GM12875 (cell line): ENCODE data around the gene SHLD3.

Experiments
- H3K4me3 ChIP-seq: one replicate; pipeline ENCODE4 v1.5.1; 2011; ENCODE audit warnings: low read depth, low read length, control low read depth
- TF ChIP-seq, protein P1 (sequence below): IDR thresholded peaks from 2 replicates; pipeline ENCODE4 v1.5.1; 2011; ENCODE audit warnings: low read depth, mild to moderate bottlenecking, control low read depth, inconsistent platforms, low read length, moderate library complexity, borderline replicate concordance; ENCODE audit not compliant: insufficient read depth

The SHLD3 gene

DNA sequence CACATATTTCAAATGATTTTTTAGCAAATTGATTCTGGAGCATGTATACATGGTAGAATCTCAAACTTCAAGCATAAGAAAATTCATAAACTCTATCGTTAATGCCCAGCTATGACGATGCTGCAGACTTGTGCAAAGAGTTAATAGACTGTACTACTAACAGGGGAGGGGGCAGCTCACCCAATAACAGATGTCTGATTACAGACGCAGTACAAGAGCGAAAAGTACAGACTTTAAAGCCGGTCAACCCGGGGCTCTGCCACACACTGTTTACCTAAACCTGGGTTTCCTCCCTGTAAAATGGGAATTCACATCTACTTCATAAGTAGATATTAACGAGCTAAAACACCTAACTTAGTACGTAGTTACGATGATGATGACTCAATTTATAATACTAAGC lies 1.3 kb upstream of the SHLD3 start:
- peak overlapping the region; percentile 86 for H3K4me3 ChIP-seq
- TF ChIP-seq, protein P1, sequence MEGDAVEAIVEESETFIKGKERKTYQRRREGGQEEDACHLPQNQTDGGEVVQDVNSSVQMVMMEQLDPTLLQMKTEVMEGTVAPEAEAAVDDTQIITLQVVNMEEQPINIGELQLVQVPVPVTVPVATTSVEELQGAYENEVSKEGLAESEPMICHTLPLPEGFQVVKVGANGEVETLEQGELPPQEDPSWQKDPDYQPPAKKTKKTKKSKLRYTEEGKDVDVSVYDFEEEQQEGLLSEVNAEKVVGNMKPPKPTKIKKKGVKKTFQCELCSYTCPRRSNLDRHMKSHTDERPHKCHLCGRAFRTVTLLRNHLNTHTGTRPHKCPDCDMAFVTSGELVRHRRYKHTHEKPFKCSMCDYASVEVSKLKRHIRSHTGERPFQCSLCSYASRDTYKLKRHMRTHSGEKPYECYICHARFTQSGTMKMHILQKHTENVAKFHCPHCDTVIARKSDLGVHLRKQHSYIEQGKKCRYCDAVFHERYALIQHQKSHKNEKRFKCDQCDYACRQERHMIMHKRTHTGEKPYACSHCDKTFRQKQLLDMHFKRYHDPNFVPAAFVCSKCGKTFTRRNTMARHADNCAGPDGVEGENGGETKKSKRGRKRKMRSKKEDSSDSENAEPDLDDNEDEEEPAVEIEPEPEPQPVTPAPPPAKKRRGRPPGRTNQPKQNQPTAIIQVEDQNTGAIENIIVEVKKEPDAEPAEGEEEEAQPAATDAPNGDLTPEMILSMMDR = no peak

DNA sequence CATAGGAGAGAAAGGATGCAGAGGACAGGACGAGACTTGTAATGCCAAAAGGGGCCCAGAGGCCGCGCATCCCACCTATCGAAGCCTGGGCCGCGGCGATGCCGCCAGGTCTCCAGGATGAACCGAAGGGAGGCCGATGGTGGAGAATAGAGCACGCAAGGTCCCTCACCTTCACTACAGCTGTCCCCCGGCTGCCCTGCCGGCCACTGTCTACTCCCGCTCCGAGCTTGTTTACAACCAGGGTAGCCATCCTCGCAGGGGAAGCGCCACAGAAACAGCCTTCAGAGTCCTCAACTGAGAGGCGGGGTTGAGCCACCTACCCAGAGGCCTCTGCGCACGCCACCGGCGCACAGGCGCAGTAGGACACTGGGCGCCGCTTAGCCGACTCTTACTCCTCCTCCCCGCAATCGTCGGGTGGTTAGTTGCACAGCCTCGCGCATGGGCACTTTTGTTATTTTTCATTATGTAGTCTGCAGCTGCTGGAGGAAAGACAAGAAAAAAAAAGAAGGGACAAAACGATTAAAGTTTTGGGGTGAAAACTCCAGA lies 729 bp upstream of the SHLD3 start, which contains the start of gene TRIM23:
Gene TRIM23, minus strand, starts transcription at position 309 of the 546 bp plus-strand sequence. Its CDS starts 59 bp downstream, at position 250.
- peak within 1 kb of the TSS; percentile 86 for H3K4me3 ChIP-seq

DNA sequence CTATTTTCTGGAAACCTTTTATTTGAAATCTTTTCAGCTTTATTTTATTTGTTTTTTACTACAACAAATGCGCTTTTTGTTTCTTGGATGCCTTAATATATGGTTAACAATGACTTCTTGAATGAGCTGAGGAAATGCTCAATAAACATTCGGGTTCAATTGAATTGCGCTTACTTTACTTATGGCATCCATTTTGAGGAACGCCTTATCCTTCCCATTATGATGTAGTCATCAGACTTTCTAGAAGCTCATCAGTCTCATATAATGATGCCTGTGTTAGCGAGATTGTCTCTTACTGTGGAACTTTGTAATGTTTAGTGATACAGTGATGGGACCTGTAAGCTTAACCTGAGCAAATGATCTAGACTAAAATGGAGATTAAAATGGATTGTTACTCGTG lies 916 bp downstream of the SHLD3 start:
- TF ChIP-seq, protein P1 = no peak
- peak overlapping the region; percentile 86 for H3K4me3 ChIP-seq

More for the DNA sequence above, 729 bp upstream of the SHLD3 start, which contains the start of gene TRIM23:
- TF ChIP-seq, protein P1 = 0 out of 2 replicates have a peak, but pooled peaks have one; percentile 2

DNA sequence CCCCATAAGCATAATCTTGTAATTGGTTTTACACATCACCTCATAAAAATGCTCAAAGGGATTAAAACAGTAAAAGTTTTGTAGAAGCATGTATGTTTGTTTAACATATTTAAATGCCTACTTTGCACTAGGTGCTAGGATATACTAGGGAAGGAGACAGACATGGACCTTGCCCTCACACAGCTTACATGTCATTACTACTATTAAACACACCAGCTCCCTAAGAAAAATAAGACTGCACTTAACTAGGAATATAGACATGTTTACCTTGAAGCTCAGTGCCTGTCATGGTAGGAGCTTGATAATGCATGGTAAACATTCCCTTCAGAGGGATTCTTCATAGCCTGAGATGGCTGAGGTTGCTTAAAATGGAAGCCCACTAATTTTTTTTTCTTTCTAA lies 6.2 kb downstream of the SHLD3 start:
- no peak overlapping the region for H3K4me3 ChIP-seq
- TF ChIP-seq, protein P1 = no peak

DNA sequence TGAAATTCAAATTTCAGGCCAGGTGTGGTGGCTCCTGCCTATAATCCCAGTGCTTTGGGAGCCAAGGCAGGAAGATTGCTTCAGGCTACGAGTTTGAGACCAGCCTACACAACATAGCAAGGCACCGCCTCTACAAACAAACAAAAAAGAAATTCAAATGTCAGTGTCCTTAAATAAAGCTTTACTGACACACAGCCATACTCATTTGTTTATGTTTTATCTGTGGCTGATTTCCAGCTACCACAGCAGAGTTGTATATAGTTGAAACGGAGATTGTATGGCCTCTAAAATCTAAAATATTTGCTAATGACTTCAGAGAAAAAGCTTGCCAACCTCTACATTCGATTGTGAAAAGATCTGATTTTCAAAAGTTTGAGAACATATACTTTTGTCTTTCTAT lies 15.4 kb downstream of the SHLD3 start:
- TF ChIP-seq, protein P1 = no peak

DNA sequence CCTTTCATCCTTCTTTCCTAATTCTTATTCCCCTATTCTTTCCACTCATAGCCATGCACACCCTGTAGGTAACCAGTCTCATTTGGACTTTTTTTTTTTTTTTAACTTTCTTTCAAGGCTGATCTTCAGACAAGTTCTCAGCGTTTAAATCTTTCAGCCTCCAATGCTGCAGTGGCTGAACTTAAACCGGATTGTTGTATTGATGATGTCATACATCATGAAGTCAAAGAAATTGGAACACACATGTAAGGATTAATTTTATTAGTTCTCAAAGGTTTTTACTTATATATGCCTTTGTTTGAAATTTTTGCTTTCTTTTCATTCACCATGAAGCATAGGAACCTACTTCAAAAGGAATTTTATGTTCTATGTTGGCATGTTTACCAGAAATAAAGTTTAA lies 22.1 kb downstream of the SHLD3 start:
- H3K4me3 ChIP-seq = no peak overlapping the region
- TF ChIP-seq, protein P1 = no peak

More for the DNA sequence above, 15.4 kb downstream of the SHLD3 start:
- no peak overlapping the region for H3K4me3 ChIP-seq

DNA sequence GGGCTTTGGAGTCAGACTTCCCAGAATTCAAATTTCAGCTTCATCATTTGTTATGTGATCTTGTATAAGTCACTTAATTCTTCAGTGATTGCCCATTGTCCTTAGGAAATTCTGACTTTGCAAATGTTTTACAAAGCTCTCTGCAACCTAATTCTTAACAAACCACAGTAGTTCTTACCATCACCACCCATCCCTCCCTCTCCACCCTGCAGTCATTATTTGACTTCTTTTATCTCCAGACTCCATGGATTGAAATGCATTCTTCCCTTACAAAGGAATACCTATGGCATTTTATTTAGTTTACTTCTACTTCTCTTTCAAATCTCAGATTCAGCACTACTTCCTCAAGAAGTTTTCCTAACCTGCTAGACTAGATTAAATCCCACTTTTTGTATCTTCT lies 23.1 kb downstream of the SHLD3 start:
- H3K4me3 ChIP-seq = no peak overlapping the region
- TF ChIP-seq, protein P1 = no peak
